HEK293 (cell line): ENCODE results near the gene TEFM.

Experiments used
- ATF2 ChIP-seq: fragments of 450-650 bp; formaldehyde crosslinking; IDR thresholded peaks from 2 replicates; pipeline ENCODE4 v1.5.1; 2016; ENCODE audit warnings: missing biosample characterization, missing genetic modification characterization, low read depth
- PATZ1 ChIP-seq: fragments of 450-650 bp; formaldehyde crosslinking; IDR thresholded peaks from 2 replicates; pipeline ENCODE4 v1.5.1; 2016; ENCODE audit warnings: missing biosample characterization, missing genetic modification characterization
- SP7 ChIP-seq: fragments of 450-650 bp; formaldehyde crosslinking; IDR thresholded peaks from 2 replicates; pipeline ENCODE4 v1.5.1; 2016; ENCODE audit warnings: missing biosample characterization, missing genetic modification characterization
- TCF7L2 ChIP-seq: IDR thresholded peaks from 2 replicates; pipeline ENCODE4 v1.6.1; 2011; ENCODE audit warnings: low read depth, mild to moderate bottlenecking, inconsistent platforms, low read length, moderate library complexity, borderline replicate concordance
- ZBTB8A ChIP-seq: fragments of 450-650 bp; formaldehyde crosslinking; IDR thresholded peaks from 2 replicates; pipeline ENCODE4 v1.5.1; 2016; ENCODE audit warnings: missing biosample characterization, missing genetic modification characterization
- ZFP41 ChIP-seq: fragments of 450-650 bp; formaldehyde crosslinking; IDR thresholded peaks from 2 replicates; pipeline ENCODE4 v1.5.1; 2016; ENCODE audit warnings: missing biosample characterization, missing genetic modification characterization, borderline replicate concordance
- ZNF133 ChIP-seq: fragments of 450-650 bp; formaldehyde crosslinking; IDR thresholded peaks from 2 replicates; pipeline ENCODE4 v1.5.1; 2016; ENCODE audit warnings: missing biosample characterization, missing genetic modification characterization
- ZNF202 ChIP-seq: fragments of 450-650 bp; formaldehyde crosslinking; IDR thresholded peaks from 2 replicates; pipeline ENCODE4 v1.5.1; 2016; ENCODE audit warnings: missing biosample characterization, missing genetic modification characterization, borderline replicate concordance
- ZNF362 ChIP-seq: fragments of 450-650 bp; formaldehyde crosslinking; IDR thresholded peaks from 2 replicates; pipeline ENCODE4 v1.5.1; 2016; ENCODE audit warnings: missing biosample characterization, missing genetic modification characterization
- ZNF404 ChIP-seq: fragments of 450-650 bp; formaldehyde crosslinking; IDR thresholded peaks from 2 replicates; pipeline ENCODE4 v1.5.1; 2017; ENCODE audit warnings: missing biosample characterization, missing genetic modification characterization
- ZNF514 ChIP-seq: fragments of 450-650 bp; formaldehyde crosslinking; IDR thresholded peaks from 2 replicates; pipeline ENCODE4 v1.5.1; 2016; ENCODE audit warnings: missing biosample characterization, missing genetic modification characterization
- ZNF518A ChIP-seq: fragments of 450-650 bp; formaldehyde crosslinking; conservative IDR thresholded peaks from 2 replicates; pipeline ENCODE4 v1.5.1; 2016; ENCODE audit warnings: low read depth, missing biosample characterization, missing genetic modification characterization
- ZNF544 ChIP-seq: fragments of 450-650 bp; formaldehyde crosslinking; IDR thresholded peaks from 2 replicates; pipeline ENCODE4 v1.5.0; 2017; ENCODE audit warnings: missing biosample characterization, missing genetic modification characterization
- ZNF548 ChIP-seq: fragments of 450-650 bp; formaldehyde crosslinking; IDR thresholded peaks from 2 replicates; pipeline ENCODE4 v1.5.1; 2016; ENCODE audit warnings: missing biosample characterization, missing genetic modification characterization
- ZNF555 ChIP-seq: fragments of 450-650 bp; formaldehyde crosslinking; conservative IDR thresholded peaks from 2 replicates; pipeline ENCODE4 v1.5.1; 2017; ENCODE audit warnings: missing biosample characterization, mild to moderate bottlenecking, missing genetic modification characterization, inconsistent platforms
- ZNF600 ChIP-seq: fragments of 450-650 bp; formaldehyde crosslinking; IDR thresholded peaks from 2 replicates; pipeline ENCODE4 v1.5.1; 2016; ENCODE audit warnings: missing biosample characterization, missing genetic modification characterization
- ZNF626 ChIP-seq: fragments of 450-650 bp; sonication (Bioruptor Pico); formaldehyde crosslinking; IDR thresholded peaks from 2 replicates; pipeline ENCODE4 v1.5.1; 2018; ENCODE audit warnings: missing biosample characterization, missing genetic modification characterization, inconsistent platforms
- ZNF701 ChIP-seq: fragments of 450-650 bp; formaldehyde crosslinking; IDR thresholded peaks from 2 replicates; pipeline ENCODE4 v1.5.1; 2016; ENCODE audit warnings: missing biosample characterization, missing genetic modification characterization
- ZNF777 ChIP-seq: fragments of 450-650 bp; formaldehyde crosslinking; IDR thresholded peaks from 2 replicates; pipeline ENCODE4 v1.5.1; 2017; ENCODE audit warnings: missing biosample characterization, missing genetic modification characterization, borderline replicate concordance
- ZSCAN16 ChIP-seq: fragments of 450-650 bp; formaldehyde crosslinking; IDR thresholded peaks from 2 replicates; pipeline ENCODE4 v1.5.1; 2016; ENCODE audit warnings: missing biosample characterization, missing genetic modification characterization
- TF ChIP-seq, protein P1 (sequence below): fragments of 450-650 bp; formaldehyde crosslinking; IDR thresholded peaks from 2 replicates; pipeline ENCODE4 v1.5.1; 2016; ENCODE audit warnings: missing biosample characterization, missing genetic modification characterization
- TF ChIP-seq, protein P2 (sequence below): fragments of 450-650 bp; formaldehyde crosslinking; IDR thresholded peaks from 2 replicates; pipeline ENCODE4 v1.5.1; 2016; ENCODE audit warnings: missing biosample characterization, missing genetic modification characterization
- TF ChIP-seq, protein P3 (sequence below): fragments of 450-650 bp; formaldehyde crosslinking; IDR thresholded peaks from 2 replicates; pipeline ENCODE4 v1.5.1; 2016; ENCODE audit warnings: missing biosample characterization, missing genetic modification characterization

Gene TEFM

GRCh38 chr17:30886187-30886586 lies 19.9 kb downstream of the TEFM start (continued):
- TF ChIP-seq ZNF202 (no peak; the same call in 1 of the 2 replicates), ZNF701 (no peak), ZNF514 (tag by site-specific recombination) (no peak), ZNF548 (tag by site-specific recombination) (no peak), ZNF404 (0 out of 2 replicates have a peak, but pooled peaks have one; percentile 30), ZSCAN16 (tag by site-specific recombination) (no peak), ZNF555 (tag by site-specific recombination) (peak; percentile 65), ZNF518A (peak; percentile 82), ZNF626 (tag by site-specific recombination) (no peak), ZNF133 (tag by site-specific recombination) (no peak), ZNF600 (tag by site-specific recombination) (no peak), ZNF777 (no peak), TCF7L2 (no peak), PATZ1 (tag by site-specific recombination) (no peak), SP7 (tag by site-specific recombination) (no peak), ZBTB8A (tag by site-specific recombination) (0 out of 2 replicates have a peak, but pooled peaks have one; percentile 37), ATF2 (tag by site-specific recombination) (no peak), ZNF362 (tag by site-specific recombination) (no peak), ZNF544 (tag by site-specific recombination) (no peak), ZFP41 (tag by site-specific recombination) (no peak)
- TF ChIP-seq, protein P1, sequence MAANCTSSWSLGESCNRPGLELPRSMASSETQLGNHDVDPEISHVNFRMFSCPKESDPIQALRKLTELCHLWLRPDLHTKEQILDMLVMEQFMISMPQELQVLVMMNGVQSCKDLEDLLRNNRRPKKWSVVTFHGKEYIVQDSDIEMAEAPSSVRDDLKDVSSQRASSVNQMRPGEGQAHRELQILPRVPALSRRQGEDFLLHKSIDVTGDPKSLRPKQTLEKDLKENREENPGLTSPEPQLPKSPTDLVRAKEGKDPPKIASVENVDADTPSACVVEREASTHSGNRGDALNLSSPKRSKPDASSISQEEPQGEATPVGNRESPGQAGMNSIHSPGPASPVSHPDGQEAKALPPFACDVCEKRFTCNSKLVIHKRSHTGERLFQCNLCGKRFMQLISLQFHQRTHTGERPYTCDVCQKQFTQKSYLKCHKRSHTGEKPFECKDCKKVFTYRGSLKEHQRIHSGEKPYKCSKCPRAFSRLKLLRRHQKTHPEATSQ (tag by site-specific recombination) = no peak
- TF ChIP-seq, protein P2, sequence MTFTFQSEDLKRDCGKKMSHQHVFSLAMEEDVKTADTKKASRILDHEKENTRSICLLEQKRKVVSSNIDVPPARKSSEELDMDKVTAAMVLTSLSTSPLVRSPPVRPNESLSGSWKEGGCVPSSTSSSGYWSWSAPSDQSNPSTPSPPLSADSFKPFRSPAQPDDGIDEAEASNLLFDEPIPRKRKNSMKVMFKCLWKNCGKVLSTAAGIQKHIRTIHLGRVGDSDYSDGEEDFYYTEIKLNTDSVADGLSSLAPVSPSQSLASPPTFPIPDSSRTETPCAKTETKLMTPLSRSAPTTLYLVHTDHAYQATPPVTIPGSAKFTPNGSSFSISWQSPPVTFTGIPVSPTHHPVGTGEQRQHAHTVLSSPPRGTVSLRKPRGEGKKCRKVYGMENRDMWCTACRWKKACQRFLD (tag by site-specific recombination) = no peak
- TF ChIP-seq, protein P3, sequence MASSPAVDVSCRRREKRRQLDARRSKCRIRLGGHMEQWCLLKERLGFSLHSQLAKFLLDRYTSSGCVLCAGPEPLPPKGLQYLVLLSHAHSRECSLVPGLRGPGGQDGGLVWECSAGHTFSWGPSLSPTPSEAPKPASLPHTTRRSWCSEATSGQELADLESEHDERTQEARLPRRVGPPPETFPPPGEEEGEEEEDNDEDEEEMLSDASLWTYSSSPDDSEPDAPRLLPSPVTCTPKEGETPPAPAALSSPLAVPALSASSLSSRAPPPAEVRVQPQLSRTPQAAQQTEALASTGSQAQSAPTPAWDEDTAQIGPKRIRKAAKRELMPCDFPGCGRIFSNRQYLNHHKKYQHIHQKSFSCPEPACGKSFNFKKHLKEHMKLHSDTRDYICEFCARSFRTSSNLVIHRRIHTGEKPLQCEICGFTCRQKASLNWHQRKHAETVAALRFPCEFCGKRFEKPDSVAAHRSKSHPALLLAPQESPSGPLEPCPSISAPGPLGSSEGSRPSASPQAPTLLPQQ (tag by site-specific recombination) = no peak
